ENCODE measurements around the gene GPR18.

The GPR18 gene

GRCh38 chr13:99302637-99303505 lies 44.7 kb upstream of the GPR18 start:
- Histone ChIP-seq H3K4me3 (ENCODE audit: insufficient read depth in 1 of 2, low read depth in 1 of 2, low read length in 2 of 2) (no peak overlapping the region), H2BK15ac (ENCODE audit: low read depth, poor library complexity, severe bottlenecking) (no peak overlapping the region), H4K8ac (ENCODE audit: low read length) (no peak overlapping the region), H3K9ac (ENCODE audit: low read length) (no peak overlapping the region), H3K18ac (ENCODE audit: low read depth in 1 of 2, low read length in 2 of 2) (no peak overlapping the region), H3K4me2 (ENCODE audit: low read length, poor library complexity, severe bottlenecking) (no peak overlapping the region), H2BK120ac (ENCODE audit: low read depth, low read length) (no peak overlapping the region), H4K91ac (ENCODE audit: low read length) (no peak overlapping the region), H3K36me3 (ENCODE audit: control insufficient read depth in 1 of 2, insufficient read depth in 2 of 2, low read depth in 1 of 2, low read length in 2 of 2) (peaks cover 0 to 5% of the 10 kb centered on the region in 2 experiments), H3K14ac (ENCODE audit: low read length in 2 of 2) (no peak overlapping the region), H2BK5ac (ENCODE audit: low read depth, low read length, poor library complexity, severe bottlenecking) (no peak overlapping the region), H3K9me3 (ENCODE audit: control insufficient read depth, low read length) (no peaks in the 10 kb centered on the region), H3K4ac (ENCODE audit: low read depth in 1 of 2, low read length in 2 of 2) (no peak overlapping the region), H3K4me1 (ENCODE audit: control insufficient read depth, insufficient read depth, low read depth, low read length) (peaks cover 6% of the 10 kb centered on the region), H2AK5ac (ENCODE audit: low read length, severe bottlenecking) (no peak overlapping the region), H3K27ac (ENCODE audit: low read length, poor library complexity, severe bottlenecking) (no peak overlapping the region), H3K27me3 (ENCODE audit: control insufficient read depth in 1 of 2, insufficient read depth in 1 of 2, low read length in 2 of 2) (no peaks in the 10 kb centered on the region), H3K23ac (ENCODE audit: low read length in 2 of 2) (no peak overlapping the region), H2BK12ac (ENCODE audit: low read length in 2 of 2) (no peak overlapping the region), H2AFZ (ENCODE audit: low read depth, low read length) (no peak overlapping the region), H3K79me1 (replicated peaks; ENCODE audit: low read length, poor library complexity, severe bottlenecking) (peaks cover 17% of the 10 kb centered on the region)
- WGBS = 98% methylated on average over 8 of the region's 8 CpGs
- DNase-seq = no peak

- Histone ChIP-seq H2AK5ac (ENCODE audit: low read length, severe bottlenecking) (no peak overlapping the region), H3K4ac (ENCODE audit: low read depth in 1 of 2, low read length in 2 of 2) (no peak overlapping the region), H3K9ac (ENCODE audit: low read length) (no peak overlapping the region), H2AFZ (ENCODE audit: low read depth, low read length) (no peak overlapping the region), H2BK5ac (ENCODE audit: low read depth, low read length, poor library complexity, severe bottlenecking) (no peak overlapping the region), H3K14ac (ENCODE audit: low read length in 2 of 2) (no peak overlapping the region), H3K4me1 (ENCODE audit: control insufficient read depth, insufficient read depth, low read depth, low read length) (peaks cover 6% of the 10 kb centered on the region), H2BK15ac (ENCODE audit: low read depth, poor library complexity, severe bottlenecking) (no peak overlapping the region), H3K27ac (ENCODE audit: low read length, poor library complexity, severe bottlenecking) (no peak overlapping the region), H2BK120ac (ENCODE audit: low read depth, low read length) (no peak overlapping the region), H3K79me1 (replicated peaks; ENCODE audit: low read length, poor library complexity, severe bottlenecking) (peaks cover 17% of the 10 kb centered on the region), H4K8ac (ENCODE audit: low read length) (no peak overlapping the region), H2BK12ac (ENCODE audit: low read length in 2 of 2) (no peak overlapping the region), H3K23ac (ENCODE audit: low read length in 2 of 2) (no peak overlapping the region), H3K4me3 (ENCODE audit: insufficient read depth in 1 of 2, low read depth in 1 of 2, low read length in 2 of 2) (no peak overlapping the region), H3K9me3 (ENCODE audit: control insufficient read depth, low read length) (no peaks in the 10 kb centered on the region), H3K18ac (ENCODE audit: low read depth in 1 of 2, low read length in 2 of 2) (no peak overlapping the region), H3K36me3 (ENCODE audit: control insufficient read depth in 1 of 2, insufficient read depth in 2 of 2, low read depth in 1 of 2, low read length in 2 of 2) (peaks cover 0 to 5% of the 10 kb centered on the region in 2 experiments), H4K91ac (ENCODE audit: low read length) (no peak overlapping the region), H3K27me3 (ENCODE audit: control insufficient read depth in 1 of 2, insufficient read depth in 1 of 2, low read length in 2 of 2) (no peaks in the 10 kb centered on the region), H3K4me2 (ENCODE audit: low read length, poor library complexity, severe bottlenecking) (no peak overlapping the region)
- DNase-seq = no peak
- no CpG with 5 or more reads among the region's 1 CpG for WGBS
These were observed 43.9 kb upstream of the GPR18 start for GRCh38 chr13:99301913-99302636.

- H2BK12ac ChIP-seq (ENCODE audit: low read length in 2 of 2) = no peak overlapping the region
- no peaks in the 10 kb centered on the region for H3K27me3 ChIP-seq (ENCODE audit: control insufficient read depth in 1 of 2, insufficient read depth in 1 of 2, low read length in 2 of 2)
- WGBS = 98% methylated on average over 6 of the region's 7 CpGs
- no peak overlapping the region for H3K4me3 ChIP-seq (ENCODE audit: insufficient read depth in 1 of 2, low read depth in 1 of 2, low read length in 2 of 2)
- H2BK120ac ChIP-seq (ENCODE audit: low read depth, low read length) = no peak overlapping the region
- no peak overlapping the region for H2AK5ac ChIP-seq (ENCODE audit: low read length, severe bottlenecking)
- no peak overlapping the region for H3K23ac ChIP-seq (ENCODE audit: low read length in 2 of 2)
- no peak overlapping the region for H3K4me2 ChIP-seq (ENCODE audit: low read length, poor library complexity, severe bottlenecking)
- no peak overlapping the region for H2AFZ ChIP-seq (ENCODE audit: low read depth, low read length)
- no peak overlapping the region for H3K18ac ChIP-seq (ENCODE audit: low read depth in 1 of 2, low read length in 2 of 2)
- no peak overlapping the region for H3K27ac ChIP-seq (ENCODE audit: low read length, poor library complexity, severe bottlenecking)
- no peak overlapping the region for H4K8ac ChIP-seq (ENCODE audit: low read length)
- H2BK15ac ChIP-seq (ENCODE audit: low read depth, poor library complexity, severe bottlenecking) = no peak overlapping the region
- no peak overlapping the region for H2BK5ac ChIP-seq (ENCODE audit: low read depth, low read length, poor library complexity, severe bottlenecking)
- no peak overlapping the region for H3K4ac ChIP-seq (ENCODE audit: low read depth in 1 of 2, low read length in 2 of 2)
- no peak overlapping the region for H3K9ac ChIP-seq (ENCODE audit: low read length)
- H3K4me1 ChIP-seq (ENCODE audit: control insufficient read depth, insufficient read depth, low read depth, low read length) = peaks cover 6% of the 10 kb centered on the region
- H3K9me3 ChIP-seq (ENCODE audit: control insufficient read depth, low read length) = no peaks in the 10 kb centered on the region
- no peak overlapping the region for H3K14ac ChIP-seq (ENCODE audit: low read length in 2 of 2)
- H4K91ac ChIP-seq (ENCODE audit: low read length) = no peak overlapping the region
- DNase-seq = no peak
- peaks cover 17% of the 10 kb centered on the region for H3K79me1 ChIP-seq (replicated peaks; ENCODE audit: low read length, poor library complexity, severe bottlenecking)
- H3K36me3 ChIP-seq (ENCODE audit: control insufficient read depth in 1 of 2, insufficient read depth in 2 of 2, low read depth in 1 of 2, low read length in 2 of 2) = peaks cover 0 to 5% of the 10 kb centered on the region in 2 experiments
These were observed 43.1 kb upstream of the GPR18 start for GRCh38 chr13:99301056-99301838.

- H2BK15ac ChIP-seq (ENCODE audit: low read depth, poor library complexity, severe bottlenecking) = no peak overlapping the region
- peaks cover 0 to 5% of the 10 kb centered on the region in 2 experiments for H3K36me3 ChIP-seq (ENCODE audit: control insufficient read depth in 1 of 2, insufficient read depth in 2 of 2, low read depth in 1 of 2, low read length in 2 of 2)
- no peaks in the 10 kb centered on the region for H3K27me3 ChIP-seq (ENCODE audit: control insufficient read depth in 1 of 2, insufficient read depth in 1 of 2, low read length in 2 of 2)
- H3K9me3 ChIP-seq (ENCODE audit: control insufficient read depth, low read length) = no peaks in the 10 kb centered on the region
- H3K4ac ChIP-seq (ENCODE audit: low read depth in 1 of 2, low read length in 2 of 2) = no peak overlapping the region
- no peak overlapping the region for H3K4me3 ChIP-seq (ENCODE audit: insufficient read depth in 1 of 2, low read depth in 1 of 2, low read length in 2 of 2)
- no peak overlapping the region for H3K23ac ChIP-seq (ENCODE audit: low read length in 2 of 2)
- H4K8ac ChIP-seq (ENCODE audit: low read length) = no peak overlapping the region
- DNase-seq = no peak
- H2BK120ac ChIP-seq (ENCODE audit: low read depth, low read length) = no peak overlapping the region
- H2AFZ ChIP-seq (ENCODE audit: low read depth, low read length) = no peak overlapping the region
- H3K4me2 ChIP-seq (ENCODE audit: low read length, poor library complexity, severe bottlenecking) = no peak overlapping the region
- no peak overlapping the region for H2AK5ac ChIP-seq (ENCODE audit: low read length, severe bottlenecking)
- H3K14ac ChIP-seq (ENCODE audit: low read length in 2 of 2) = no peak overlapping the region
- no peak overlapping the region for H3K9ac ChIP-seq (ENCODE audit: low read length)
- H2BK5ac ChIP-seq (ENCODE audit: low read depth, low read length, poor library complexity, severe bottlenecking) = no peak overlapping the region
- no peak overlapping the region for H4K91ac ChIP-seq (ENCODE audit: low read length)
- WGBS = 91% methylated on average over 4 of the region's 4 CpGs
- H2BK12ac ChIP-seq (ENCODE audit: low read length in 2 of 2) = no peak overlapping the region
- H3K79me1 ChIP-seq (replicated peaks; ENCODE audit: low read length, poor library complexity, severe bottlenecking) = peaks cover 23% of the 10 kb centered on the region
- no peak overlapping the region for H3K27ac ChIP-seq (ENCODE audit: low read length, poor library complexity, severe bottlenecking)
- H3K4me1 ChIP-seq (ENCODE audit: control insufficient read depth, insufficient read depth, low read depth, low read length) = peaks cover 6% of the 10 kb centered on the region
- no peak overlapping the region for H3K18ac ChIP-seq (ENCODE audit: low read depth in 1 of 2, low read length in 2 of 2)
These were observed 41.8 kb upstream of the GPR18 start for GRCh38 chr13:99299920-99300341.

Measured in mesenchymal stem cell (in vitro differentiated cells and primary cell).